ENCODE data around the gene TMEM269. TPM values are rescaled to one million over a fixed set of nuclear protein-coding genes. Genes with fewer than 3 reads are reported as not detected.

TMEM269 gene
- total and polyA plus RNA-seq, 12 donors, result 0.03 to 1.1 (median 0.08) TPM; not detected in 8

DNA sequence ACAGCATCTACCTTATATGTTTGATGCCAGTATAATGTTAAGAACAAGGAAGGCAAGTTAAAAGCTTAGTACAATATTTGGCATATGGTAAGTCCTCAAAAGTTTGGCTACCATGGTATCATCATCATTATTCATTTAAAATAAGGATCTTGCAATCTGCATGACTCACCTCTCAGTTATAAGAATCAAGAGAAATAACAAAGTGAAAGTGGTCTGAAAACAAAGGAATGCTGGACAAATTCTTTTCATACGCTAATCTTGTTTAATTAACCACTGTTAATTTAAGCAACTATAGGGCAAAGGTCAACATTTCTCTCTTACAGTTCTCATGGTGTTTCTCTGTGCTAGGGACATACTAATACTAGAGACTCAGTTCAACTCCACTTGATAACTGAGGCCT is 31.7 kb upstream of the TMEM269 start:
- Histone ChIP-seq H3K36me3 (replicated peaks in 1 of 2) (peaks cover 0 to 68% of the 10 kb centered on the region in 2 donors), H3K4me1 (replicated peaks in 1 of 2) (peaks cover 9 to 23% of the 10 kb centered on the region in 2 donors), H3K9me3 (replicated peaks in 1 of 3) (no peaks in the 10 kb centered on the region), H3K27ac (peak overlapping the region in 3 of 5 donors; percentile 13 to 59 (median 59)), H3K4me3 (no peak overlapping the region), H3K27me3 (no peaks in the 10 kb centered on the region)
- no peak for DNase-seq
- intact Hi-C loops (cut with DNase I), result no loop called here
- TF ChIP-seq CTCF (IDR thresholded peaks at IDR 0.05), result no peak
- TF ChIP-seq POLR2A (IDR thresholded peaks at IDR 0.05), result no peak
- WGBS, 4 donors, result 41 to 73% (median 58%) methylated on average over 1 of the region's 1 CpG

DNA sequence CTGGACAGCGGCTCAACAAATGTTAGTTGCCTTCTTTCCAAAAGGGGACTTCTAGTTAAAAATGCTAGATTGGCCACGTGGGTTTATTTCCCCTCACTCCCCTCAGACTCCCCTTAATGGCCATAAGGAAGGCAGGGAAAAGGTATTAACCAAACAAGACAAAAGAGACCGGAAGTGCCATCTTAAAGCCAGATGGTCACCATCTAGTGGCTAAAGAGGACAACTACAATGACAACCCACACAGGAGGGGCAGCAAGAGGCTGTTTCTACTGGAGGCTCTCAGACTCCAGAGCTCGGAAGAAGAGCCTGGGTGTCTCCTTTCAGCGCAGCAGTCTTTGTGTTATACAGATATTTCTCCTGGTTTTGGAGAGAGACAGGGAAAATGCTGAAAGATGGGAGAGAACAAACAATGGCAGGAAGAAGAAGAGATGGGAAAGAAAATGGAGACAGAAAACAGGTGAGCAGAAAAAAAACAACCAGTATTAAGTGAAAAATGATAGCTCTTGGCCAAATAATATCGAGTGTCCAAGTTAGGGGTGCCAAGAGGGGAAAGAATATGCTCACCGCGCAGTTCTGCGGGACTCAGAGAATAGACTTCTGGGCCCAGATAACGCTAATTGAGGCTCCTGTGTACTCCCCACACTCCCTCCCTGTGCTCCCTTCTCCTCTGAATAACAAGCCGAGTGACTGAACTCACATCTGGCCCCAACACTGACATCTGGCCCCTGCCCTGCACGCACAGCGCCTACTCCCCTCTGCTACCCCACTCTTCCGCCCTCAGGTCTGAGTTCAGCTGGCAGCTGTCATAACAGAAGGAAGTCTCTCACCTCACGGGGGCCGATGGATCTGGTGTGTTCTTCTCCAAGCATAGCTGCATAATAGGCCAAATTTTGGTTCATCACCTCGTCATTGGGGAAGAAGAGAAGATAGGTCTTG is 27.6 kb upstream of the TMEM269 start:
- peaks cover 0 to 89% of the 10 kb centered on the region in 2 donors for H3K36me3 ChIP-seq (replicated peaks in 1 of 2)
- 70 to 75% (median 71%) methylated on average over 17 of the region's 17 CpGs for WGBS, 4 donors
- TF ChIP-seq POLR2A (IDR thresholded peaks at IDR 0.05) (no peak), CTCF (IDR thresholded peaks at IDR 0.05) (peak; percentile 56 to 77 (median 75))
- H3K4me3 ChIP-seq, result no peak overlapping the region
- H3K4me1 ChIP-seq (replicated peaks in 1 of 2), result peaks cover 0 to 7% of the 10 kb centered on the region in 2 donors
- no peaks in the 10 kb centered on the region for H3K9me3 ChIP-seq (replicated peaks in 1 of 3)
- DNase-seq, result peak in 4 of 7 donors; percentile 34 to 45 (median 38)
- H3K27me3 ChIP-seq, result no peaks in the 10 kb centered on the region
- H3K27ac ChIP-seq, result no peak overlapping the region
- intact Hi-C loops (cut with DNase I), result no loop called here

GRCh38 chr1:42757892-42758275 is 26.9 kb upstream of the TMEM269 start:
- intact Hi-C loops (cut with DNase I), result no loop called here
- Histone ChIP-seq H3K4me3 (no peak overlapping the region), H3K27ac (no peak overlapping the region), H3K4me1 (replicated peaks in 1 of 2) (peaks cover 0 to 7% of the 10 kb centered on the region in 2 donors), H3K9me3 (replicated peaks in 1 of 3) (no peaks in the 10 kb centered on the region), H3K27me3 (no peaks in the 10 kb centered on the region), H3K36me3 (replicated peaks in 1 of 2) (peaks cover 0 to 83% of the 10 kb centered on the region in 2 donors)
- no peak for DNase-seq
- TF ChIP-seq CTCF (IDR thresholded peaks at IDR 0.05), result no peak
- no peak for TF ChIP-seq POLR2A (IDR thresholded peaks at IDR 0.05)

- Histone ChIP-seq H3K4me1 (replicated peaks in 1 of 2) (peaks cover 0 to 1% of the 10 kb centered on the region in 2 donors), H3K36me3 (replicated peaks in 1 of 2) (peaks cover 0 to 80% of the 10 kb centered on the region in 2 donors), H3K4me3 (no peak overlapping the region), H3K27me3 (no peaks in the 10 kb centered on the region), H3K9me3 (replicated peaks in 1 of 3) (no peaks in the 10 kb centered on the region), H3K27ac (no peak overlapping the region)
- intact Hi-C loops (cut with DNase I), result no loop called here
- TF ChIP-seq POLR2A (IDR thresholded peaks at IDR 0.05), result no peak
- WGBS, 4 donors, result 66 to 83% (median 77%) methylated on average over 3 of the region's 3 CpGs
- DNase-seq, result no peak
Observed at GRCh38 chr1:42758641-42759040, 26.1 kb upstream of the TMEM269 start.

Data from adrenal gland (tissue), 12 donors.